Measurements from ENCODE around the gene DENND1A.
"Not testable (repeated sequence)": the region's sequence is repeated elsewhere in the genome, so short reads cannot be mapped to it uniquely, and the experiment has no call there.

The DENND1A gene

GRCh38 chr9:123337971-123338370, 592.0 kb downstream of the DENND1A start:
- H3K9me3 ChIP-seq (ENCODE audit: low read depth, low read length) = no peaks in the 10 kb centered on the region
- TF ChIP-seq FOXP2 (optimal IDR thresholded peaks at IDR 0.05; ENCODE audit: control extremely low read depth, extremely low read length, insufficient read depth) (no peak), POLR2AphosphoS5 (IDR thresholded peaks at IDR 0.05; ENCODE audit: borderline replicate concordance, low read depth, low read length) (no peak), EZH2 (IDR thresholded peaks at IDR 0.05) (no peak)
- H3K27ac ChIP-seq = peak overlapping the region; percentile 87; the same call in 1 of the 2 replicates
- no peak overlapping the region for H3K4me3 ChIP-seq
- no peak for DNase-seq (ENCODE audit: low read depth, low spot score)
- H3K36me3 ChIP-seq (ENCODE audit: insufficient read depth, low read length) = no peaks in the 10 kb centered on the region
- no peak overlapping the region for H3K9ac ChIP-seq (ENCODE audit: insufficient read length)

GRCh38 chr9:123336959-123337358, 593.0 kb downstream of the DENND1A start:
- Histone ChIP-seq H3K36me3 (ENCODE audit: insufficient read depth, low read length) (no peaks in the 10 kb centered on the region), H3K9ac (ENCODE audit: insufficient read length) (no peak overlapping the region), H3K27ac (peak overlapping the region; percentile 99), H3K9me3 (ENCODE audit: low read depth, low read length) (no peaks in the 10 kb centered on the region), H3K4me3 (no peak overlapping the region)
- TF ChIP-seq FOXP2 (optimal IDR thresholded peaks at IDR 0.05; ENCODE audit: control extremely low read depth, extremely low read length, insufficient read depth) = no peak
- TF ChIP-seq POLR2AphosphoS5 (IDR thresholded peaks at IDR 0.05; ENCODE audit: borderline replicate concordance, low read depth, low read length) = no peak
- no peak for TF ChIP-seq EZH2 (IDR thresholded peaks at IDR 0.05)
- DNase-seq (ENCODE audit: low read depth, low spot score) = no peak

- peak overlapping the region; percentile 60; the same call in 1 of the 2 replicates for H3K4me3 ChIP-seq
- DNase-seq (ENCODE audit: low read depth, low spot score) = no peak
- no peaks in the 10 kb centered on the region for H3K36me3 ChIP-seq (ENCODE audit: insufficient read depth, low read length)
- peak overlapping the region; percentile 67 for H3K9ac ChIP-seq (ENCODE audit: insufficient read length)
- TF ChIP-seq POLR2AphosphoS5 (IDR thresholded peaks at IDR 0.05; ENCODE audit: borderline replicate concordance, low read depth, low read length) = no peak
- TF ChIP-seq EZH2 (IDR thresholded peaks at IDR 0.05) = no peak
- TF ChIP-seq FOXP2 (optimal IDR thresholded peaks at IDR 0.05; ENCODE audit: control extremely low read depth, extremely low read length, insufficient read depth) = no peak
- peak overlapping the region; percentile 99 for H3K27ac ChIP-seq
- no peaks in the 10 kb centered on the region for H3K9me3 ChIP-seq (ENCODE audit: low read depth, low read length)
Observed at GRCh38 chr9:123336449-123336848, 593.5 kb downstream of the DENND1A start.

- TF ChIP-seq FOXP2 (optimal IDR thresholded peaks at IDR 0.05; ENCODE audit: control extremely low read depth, extremely low read length, insufficient read depth) (no peak), POLR2AphosphoS5 (IDR thresholded peaks at IDR 0.05; ENCODE audit: borderline replicate concordance, low read depth, low read length) (no peak), EZH2 (IDR thresholded peaks at IDR 0.05) (no peak)
- Histone ChIP-seq H3K9ac (ENCODE audit: insufficient read length) (peak overlapping the region; percentile 67), H3K27ac (peak overlapping the region; percentile 99), H3K36me3 (ENCODE audit: insufficient read depth, low read length) (no peaks in the 10 kb centered on the region), H3K4me3 (peak overlapping the region; percentile 60), H3K9me3 (ENCODE audit: low read depth, low read length) (no peaks in the 10 kb centered on the region)
- no peak for DNase-seq (ENCODE audit: low read depth, low spot score)
Observed at GRCh38 chr9:123335986-123336329, 594.0 kb downstream of the DENND1A start.

GRCh38 chr9:123335193-123335985, 594.5 kb downstream of the DENND1A start:
- H3K9me3 ChIP-seq (ENCODE audit: low read depth, low read length) = no peaks in the 10 kb centered on the region
- DNase-seq (ENCODE audit: low read depth, low spot score) = peak; percentile 85
- peak overlapping the region; percentile 69 for H3K9ac ChIP-seq (ENCODE audit: insufficient read length)
- peak overlapping the region; percentile 60 for H3K4me3 ChIP-seq
- H3K27ac ChIP-seq = peak overlapping the region; percentile 99
- no peaks in the 10 kb centered on the region for H3K36me3 ChIP-seq (ENCODE audit: insufficient read depth, low read length)
- no peak for TF ChIP-seq EZH2 (IDR thresholded peaks at IDR 0.05)
- no peak for TF ChIP-seq FOXP2 (optimal IDR thresholded peaks at IDR 0.05; ENCODE audit: control extremely low read depth, extremely low read length, insufficient read depth)
- TF ChIP-seq POLR2AphosphoS5 (IDR thresholded peaks at IDR 0.05; ENCODE audit: borderline replicate concordance, low read depth, low read length) = peak; percentile 72

- Histone ChIP-seq H3K36me3 (ENCODE audit: insufficient read depth, low read length) (no peaks in the 10 kb centered on the region), H3K4me3 (no peak overlapping the region), H3K9me3 (ENCODE audit: low read depth, low read length) (no peaks in the 10 kb centered on the region), H3K9ac (ENCODE audit: insufficient read length) (no peak overlapping the region), H3K27ac (peak overlapping the region; percentile 99)
- TF ChIP-seq POLR2AphosphoS5 (IDR thresholded peaks at IDR 0.05; ENCODE audit: borderline replicate concordance, low read depth, low read length) (no peak), EZH2 (IDR thresholded peaks at IDR 0.05) (no peak), FOXP2 (optimal IDR thresholded peaks at IDR 0.05; ENCODE audit: control extremely low read depth, extremely low read length, insufficient read depth) (no peak)
- DNase-seq (ENCODE audit: low read depth, low spot score) = no peak
Observed at GRCh38 chr9:123334639-123335038, 595.3 kb downstream of the DENND1A start.

GRCh38 chr9:123333058-123333669, 596.8 kb downstream of the DENND1A start:
- not testable (repeated sequence) for H3K9me3 ChIP-seq (ENCODE audit: low read depth, low read length); DNase-seq (ENCODE audit: low read depth, low spot score); H3K4me3 ChIP-seq; H3K36me3 ChIP-seq (ENCODE audit: insufficient read depth, low read length); H3K9ac ChIP-seq (ENCODE audit: insufficient read length)
- H3K27ac ChIP-seq = peak overlapping the region; percentile 99

GRCh38 chr9:123331346-123332060, 598.4 kb downstream of the DENND1A start:
- Histone ChIP-seq H3K9ac (ENCODE audit: insufficient read length) (no peak overlapping the region), H3K27ac (peak overlapping the region; percentile 99), H3K4me3 (no peak overlapping the region), H3K36me3 (ENCODE audit: insufficient read depth, low read length) (no peaks in the 10 kb centered on the region), H3K9me3 (ENCODE audit: low read depth, low read length) (no peaks in the 10 kb centered on the region)
- no peak for DNase-seq (ENCODE audit: low read depth, low spot score)
- TF ChIP-seq FOXP2 (optimal IDR thresholded peaks at IDR 0.05; ENCODE audit: control extremely low read depth, extremely low read length, insufficient read depth) (no peak), EZH2 (IDR thresholded peaks at IDR 0.05) (no peak), POLR2AphosphoS5 (IDR thresholded peaks at IDR 0.05; ENCODE audit: borderline replicate concordance, low read depth, low read length) (no peak)
